HepG2 (cell line): ENCODE data around the gene UFSP2. TPM values are rescaled to one million over a fixed set of nuclear protein-coding genes. Genes with fewer than 3 reads are reported as not detected.

Experiments used
- ATRX ChIP-seq: sonication (generic); formaldehyde crosslinking; IDR thresholded peaks from 2 replicates; pipeline ENCODE4 v1.4.0; 2020; ENCODE audit warnings: missing genetic modification reagents, borderline replicate concordance
- BCLAF1 ChIP-seq: fragments of 450-650 bp; IDR thresholded peaks from 2 replicates; pipeline ENCODE4 v1.6.1; 2017; ENCODE audit warnings: mild to moderate bottlenecking
- BRD4 ChIP-seq: sonication (generic); formaldehyde crosslinking; IDR thresholded peaks from 2 replicates; pipeline ENCODE4 v1.4.0; 2020; ENCODE audit warnings: missing genetic modification reagents
- DMTF1 ChIP-seq: sonication (generic); formaldehyde crosslinking; IDR thresholded peaks from 2 replicates; pipeline ENCODE4 v1.4.0; 2020; ENCODE audit warnings: mild to moderate bottlenecking, missing genetic modification reagents
- GATAD1 ChIP-seq: IDR thresholded peaks from 2 replicates; pipeline ENCODE4 v1.6.1; 2016; ENCODE audit warnings: missing genetic modification reagents, missing compliant biosample characterization
- HBP1 ChIP-seq: IDR thresholded peaks from 2 replicates; pipeline ENCODE4 v1.6.1; 2016; ENCODE audit warnings: low read depth, control low read depth
- KLF16 ChIP-seq, 2 experiments: sonication (generic) in 1 of 2; formaldehyde crosslinking in 1 of 2; IDR thresholded peaks; 2 replicates each; pipeline versions ENCODE4 v1.6.1 to v1.8.0; 2016 to 2023; ENCODE audit warnings: missing genetic modification reagents in 2 of 2, missing compliant biosample characterization in 1 of 2
- LRRFIP1 ChIP-seq: sonication (generic); formaldehyde crosslinking; conservative IDR thresholded peaks from 2 replicates; pipeline ENCODE4 v1.4.0; 2020; ENCODE audit warnings: missing genetic modification reagents
- MTA3 ChIP-seq: sonication (generic); formaldehyde crosslinking; IDR thresholded peaks from 2 replicates; pipeline ENCODE4 v1.4.0; 2020; ENCODE audit warnings: missing genetic modification reagents
- THAP7 ChIP-seq: sonication (generic); formaldehyde crosslinking; IDR thresholded peaks from 2 replicates; pipeline ENCODE4 v1.8.1; 2023; ENCODE audit warnings: mild to moderate bottlenecking, missing genetic modification reagents
- ZBTB4 ChIP-seq: sonication (generic); formaldehyde crosslinking; IDR thresholded peaks from 2 replicates; pipeline ENCODE4 v1.4.0; 2020; ENCODE audit warnings: missing genetic modification reagents, mild to moderate bottlenecking, borderline replicate concordance
- ZNF564 ChIP-seq: sonication (generic); formaldehyde crosslinking; IDR thresholded peaks from 2 replicates; pipeline ENCODE4 v1.8.1; 2023; ENCODE audit warnings: mild to moderate bottlenecking, missing genetic modification reagents
- ZSCAN30 ChIP-seq: sonication (generic); formaldehyde crosslinking; IDR thresholded peaks from 2 replicates; pipeline ENCODE4 v1.5.0; 2020; ENCODE audit warnings: mild to moderate bottlenecking, missing genetic modification reagents
- polyA plus RNA-seq, 8 experiments: library from polyadenylated mRNA; depleted of rRNA in 3 of 8; stranded (reverse) in 7 of 8; unstranded in 1 of 8; fragments of >200 nt; fragmentation: Illumina TruSeq in 4 of 8; extraction: Trizol in 4 of 8; gene quantifications; 2 replicates each; pipeline versions ENCODE4 v1.2.1 to v1.2.3, GENCODE V29; 2011 to 2016; ENCODE audit warnings: low read depth in 4 of 8, missing spikeins in 1 of 8, mixed read lengths in 1 of 8; ENCODE audit not compliant: insufficient read depth in 1 of 8
- total RNA-seq, 5 experiments: library from RNA; depleted of rRNA; stranded (reverse); fragments of >200 nt; fragmentation: Illumina TruSeq; extraction: Trizol; gene quantifications; 2 replicates each; pipeline ENCODE4 v1.2.3, GENCODE V29; 2016; ENCODE audit warnings: low read depth in 1 of 5

The UFSP2 gene
- total and polyA plus RNA-seq, 2 of the 13 experiments (the other 11 are each of a cell fraction or from before 2014, with no cell fraction given) = 24.1 to 32.3 TPM

GRCh38 chr4:185395956-185396723 lies 29.6 kb downstream of the UFSP2 start (continued):
- TF ChIP-seq DMTF1 (CRISPR knock-in tag) (no peak), ATRX (no peak), THAP7 (CRISPR knock-in tag) (no peak; the same call in 1 of the 2 replicates), MTA3 (CRISPR knock-in tag) (no peak), ZSCAN30 (CRISPR knock-in tag) (peak; percentile 98), GATAD1 (CRISPR knock-in tag) (peak; percentile 61), LRRFIP1 (CRISPR knock-in tag) (0 out of 2 replicates have a peak, but pooled peaks have one; percentile 45), ZNF564 (CRISPR knock-in tag) (peak; percentile 94), KLF16 (CRISPR knock-in tag; IDR thresholded peaks at IDR 0.05) (peak in 1 of 2 experiments; percentile 92; a peak in 2 of 4 replicates), HBP1 (CRISPR knock-in tag) (no peak; the same call in 1 of the 2 replicates), BCLAF1 (no peak), BRD4 (peak; percentile 63), ZBTB4 (peak; percentile 78)
